Effector memory CD8-positive, alpha-beta T cell (primary cell): ENCODE measurements around the gene PRR14.

Source experiments
- ATAC-seq: fragments of 150-1000 bp; cut with Tn5 transposase; replicated peaks from 2 replicates; pipeline ENCODE4 v1.10.0; 2021; ENCODE audit warnings: mild to moderate bottlenecking, moderate library complexity
- DNase-seq, 3 experiments: peaks; one replicate each; pipeline ENCODE4 v3.0.0; 2021
- H3K27ac Mint-ChIP-seq, 2 donors: one replicate each; pipeline ENCODE4 v1.8.0; 2022; ENCODE audit warnings: mild to moderate bottlenecking in 2 of 2, mixed read lengths in 2 of 2, moderate library complexity in 2 of 2
- H3K27me3 Mint-ChIP-seq, 2 donors: one replicate each; pipeline ENCODE4 v1.8.0; 2022; ENCODE audit warnings: mixed read lengths in 2 of 2
- H3K36me3 Mint-ChIP-seq: one replicate; pipeline ENCODE4 v1.8.0; 2022; ENCODE audit warnings: mild to moderate bottlenecking, moderate library complexity, mixed read lengths; ENCODE audit not compliant: insufficient read depth
- H3K4me1 Mint-ChIP-seq, 2 donors: one replicate each; pipeline ENCODE4 v1.8.0; 2022; ENCODE audit warnings: low read depth in 2 of 2, mixed read lengths in 2 of 2
- H3K4me3 Mint-ChIP-seq, 2 donors: one replicate each; pipeline ENCODE4 v1.8.0; 2022; ENCODE audit warnings: mild to moderate bottlenecking in 2 of 2, mixed read lengths in 2 of 2, moderate library complexity in 2 of 2
- H3K9me3 Mint-ChIP-seq, 2 donors: one replicate each; pipeline ENCODE4 v1.8.0; 2022; ENCODE audit warnings: mixed read lengths in 2 of 2

PRR14 gene

DNA sequence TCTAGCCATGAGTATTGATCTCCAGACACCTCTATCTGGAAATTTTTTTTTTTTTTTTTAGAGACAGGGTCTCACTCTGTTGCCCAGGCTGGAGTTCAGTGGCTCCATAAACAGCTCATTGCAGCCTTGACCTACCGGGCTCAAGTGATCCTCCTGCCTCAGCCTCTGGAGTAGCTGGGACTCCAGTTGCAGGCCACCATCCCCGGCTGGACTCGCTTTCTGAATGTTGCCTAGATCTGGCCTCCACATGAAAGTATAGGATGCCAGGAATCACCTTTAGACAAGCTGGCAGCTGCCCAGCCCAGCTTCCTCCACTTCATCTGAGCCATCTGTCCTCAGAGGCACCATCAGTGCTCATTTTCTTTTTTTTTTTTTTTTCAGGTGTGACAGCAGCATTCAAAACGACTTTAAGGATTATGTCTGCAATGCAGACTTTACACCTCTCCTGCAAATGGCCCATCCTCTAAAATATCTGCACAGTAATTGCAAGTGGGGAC lies 6.4 kb upstream of the PRR14 start:
- Mint-ChIP-seq H3K4me1 (no peaks in the 10 kb centered on the region), H3K27ac (no peak overlapping the region), H3K9me3 (no peaks in the 10 kb centered on the region), H3K27me3 (no peaks in the 10 kb centered on the region), H3K4me3 (no peak overlapping the region), H3K36me3 (no peaks in the 10 kb centered on the region)
- DNase-seq (no peak), ATAC-seq (no peak)

DNA sequence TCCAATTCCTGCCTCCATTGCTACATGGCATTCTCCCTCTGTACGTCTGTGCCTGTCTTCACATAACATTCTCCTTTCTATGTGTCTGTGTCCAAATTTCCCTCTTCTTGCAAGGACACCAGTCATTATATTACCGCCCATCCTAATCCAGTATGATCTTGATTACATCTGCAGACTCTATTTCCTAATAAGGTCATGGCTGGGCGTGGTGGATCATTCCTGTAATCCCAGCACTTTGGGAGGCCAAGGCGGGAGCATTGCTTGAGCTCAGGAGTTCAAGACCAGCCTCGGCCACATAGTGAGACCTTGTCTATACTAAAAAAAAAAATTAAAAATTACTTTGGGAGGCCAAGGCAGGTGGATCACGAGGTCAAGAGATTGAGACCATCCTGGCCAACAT lies 5.0 kb upstream of the PRR14 start:
- Mint-ChIP-seq H3K36me3 (peaks cover 10% of the 10 kb centered on the region), H3K27me3 (no peaks in the 10 kb centered on the region), H3K4me3 (no peak overlapping the region), H3K9me3 (no peaks in the 10 kb centered on the region), H3K4me1 (peaks cover 8 to 10% of the 10 kb centered on the region in 2 donors), H3K27ac (no peak overlapping the region)
- DNase-seq (no peak), ATAC-seq (no peak)

- Mint-ChIP-seq H3K27me3 (no peaks in the 10 kb centered on the region), H3K4me1 (peaks cover 18 to 19% of the 10 kb centered on the region in 2 donors), H3K27ac (no peak overlapping the region), H3K36me3 (peaks cover 23% of the 10 kb centered on the region), H3K9me3 (no peaks in the 10 kb centered on the region), H3K4me3 (no peak overlapping the region)
- no peak for ATAC-seq
- DNase-seq = no peak
Observed at GRCh38 chr16:30647274-30647571, 3.5 kb upstream of the PRR14 start.

GRCh38 chr16:30649725-30650368 lies 913 bp upstream of the PRR14 start:
- Mint-ChIP-seq H3K36me3 (peaks cover 39% of the 10 kb centered on the region), H3K9me3 (no peaks in the 10 kb centered on the region), H3K27ac (peak overlapping the region; percentile 95 to 97), H3K4me1 (peaks cover 25 to 28% of the 10 kb centered on the region in 2 donors), H3K27me3 (no peaks in the 10 kb centered on the region), H3K4me3 (peak overlapping the region; percentile 97 to 98)
- ATAC-seq (peak; percentile 16), DNase-seq (peak in 1 of 3 experiments; percentile 33)

- H3K4me3 Mint-ChIP-seq = peak overlapping the region; percentile 97 to 98
- peaks cover 29% of the 10 kb centered on the region in 2 donors for H3K4me1 Mint-ChIP-seq
- H3K36me3 Mint-ChIP-seq = peaks cover 54% of the 10 kb centered on the region
- no peaks in the 10 kb centered on the region for H3K9me3 Mint-ChIP-seq
- ATAC-seq = peak; percentile 63
- peak overlapping the region; percentile 95 to 97 for H3K27ac Mint-ChIP-seq
- H3K27me3 Mint-ChIP-seq = no peaks in the 10 kb centered on the region
- peak; percentile 58 to 74 (median 64) for DNase-seq
Observed at GRCh38 chr16:30651124-30652004, 604 bp downstream of the PRR14 start.

GRCh38 chr16:30652005-30652296 lies 1.2 kb downstream of the PRR14 start:
- ATAC-seq (no peak), DNase-seq (no peak)
- H3K4me1 Mint-ChIP-seq = peaks cover 29 to 32% of the 10 kb centered on the region in 2 donors
- no peaks in the 10 kb centered on the region for H3K27me3 Mint-ChIP-seq
- H3K4me3 Mint-ChIP-seq = peak overlapping the region; percentile 97 to 98
- H3K9me3 Mint-ChIP-seq = no peaks in the 10 kb centered on the region
- H3K36me3 Mint-ChIP-seq = peaks cover 55% of the 10 kb centered on the region
- peak overlapping the region; percentile 95 to 97 for H3K27ac Mint-ChIP-seq

DNA sequence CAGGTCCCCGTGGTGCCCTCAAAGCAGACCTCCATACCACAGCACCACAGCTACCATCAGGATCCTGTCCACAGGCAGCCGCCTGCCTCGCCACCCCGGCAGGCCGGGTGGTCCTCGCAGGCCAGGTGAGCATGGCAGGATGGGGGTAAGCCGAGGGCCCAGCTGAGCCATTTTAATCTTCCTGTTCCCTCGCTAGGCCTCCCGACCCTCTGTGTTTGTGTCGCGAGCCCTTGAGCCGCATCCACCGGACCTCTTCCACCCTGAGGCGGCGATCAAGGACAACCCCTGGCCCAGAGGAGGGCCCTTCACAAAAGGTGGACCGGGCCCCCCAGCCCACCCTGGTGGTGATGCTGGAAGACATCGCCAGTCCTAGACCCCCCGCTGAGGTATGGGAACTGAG lies 2.0 kb downstream of the PRR14 start:
- ATAC-seq (no peak), DNase-seq (no peak)
- H3K4me3 Mint-ChIP-seq = peak overlapping the region; percentile 97 to 98
- H3K9me3 Mint-ChIP-seq = no peaks in the 10 kb centered on the region
- peaks cover 37 to 38% of the 10 kb centered on the region in 2 donors for H3K4me1 Mint-ChIP-seq
- H3K27ac Mint-ChIP-seq = peak overlapping the region in 1 of 2 donors; percentile 97
- peaks cover 58% of the 10 kb centered on the region for H3K36me3 Mint-ChIP-seq
- H3K27me3 Mint-ChIP-seq = no peaks in the 10 kb centered on the region

DNA sequence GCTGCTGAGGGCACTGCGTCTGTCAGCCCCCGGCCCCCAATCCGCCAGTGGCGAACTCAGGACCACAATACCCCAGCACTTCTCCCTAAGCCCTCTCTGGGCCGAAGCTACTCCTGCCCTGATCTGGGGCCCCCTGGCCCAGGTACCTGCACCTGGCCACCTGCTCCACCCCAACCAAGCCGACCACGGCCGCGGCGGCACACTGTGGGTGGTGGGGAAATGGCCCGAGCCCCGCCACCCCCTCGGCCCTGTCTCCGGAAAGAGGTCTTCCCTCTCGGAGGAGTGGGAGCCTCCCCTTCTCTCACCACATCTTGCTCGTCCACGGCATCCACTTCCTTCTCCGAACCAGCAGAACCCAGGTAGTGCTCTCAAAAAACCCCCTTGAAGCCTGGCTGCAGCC lies 4.1 kb downstream of the PRR14 start:
- H3K36me3 Mint-ChIP-seq = peaks cover 74% of the 10 kb centered on the region

DNA sequence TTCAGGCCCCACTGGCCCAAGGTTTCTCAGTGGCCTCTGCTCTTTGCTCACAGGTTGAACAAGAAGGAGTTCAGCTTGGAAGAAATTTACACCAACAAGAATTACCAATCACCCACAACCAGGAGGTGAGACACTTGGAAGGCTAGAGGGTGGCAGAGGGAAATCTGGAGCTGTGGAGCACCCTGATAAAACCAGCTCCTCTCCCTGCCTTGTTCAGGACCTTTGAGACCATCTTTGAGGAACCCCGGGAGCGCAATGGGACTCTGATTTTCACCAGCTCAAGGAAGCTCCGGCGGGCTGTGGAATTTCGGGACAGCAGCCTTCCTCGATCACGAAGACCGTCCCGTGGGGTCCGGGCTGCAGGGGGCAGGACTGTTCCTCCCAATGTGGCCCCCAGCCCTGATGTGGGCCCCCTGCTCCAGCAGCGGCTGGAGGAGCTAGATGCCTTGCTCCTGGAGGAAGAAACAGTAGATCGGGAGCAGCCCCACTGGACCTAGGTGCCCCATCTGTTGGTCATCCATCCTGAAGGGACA lies 5.1 kb downstream of the PRR14 start:
- ATAC-seq (no peak), DNase-seq (no peak)
- no peaks in the 10 kb centered on the region for H3K27me3 Mint-ChIP-seq
- H3K4me1 Mint-ChIP-seq = peaks cover 40 to 41% of the 10 kb centered on the region in 2 donors
- peak overlapping the region in 1 of 2 donors; percentile 46 for H3K27ac Mint-ChIP-seq
- H3K4me3 Mint-ChIP-seq = peak overlapping the region in 1 of 2 donors; percentile 45
- H3K36me3 Mint-ChIP-seq = peaks cover 73% of the 10 kb centered on the region
- no peaks in the 10 kb centered on the region for H3K9me3 Mint-ChIP-seq

More for the DNA sequence above, 4.1 kb downstream of the PRR14 start:
- no peaks in the 10 kb centered on the region for H3K9me3 Mint-ChIP-seq
- DNase-seq (no peak), ATAC-seq (no peak)
- no peak overlapping the region for H3K27ac Mint-ChIP-seq
- no peaks in the 10 kb centered on the region for H3K27me3 Mint-ChIP-seq
- H3K4me3 Mint-ChIP-seq = peak overlapping the region in 1 of 2 donors; percentile 4
- H3K4me1 Mint-ChIP-seq = peaks cover 41 to 45% of the 10 kb centered on the region in 2 donors

DNA sequence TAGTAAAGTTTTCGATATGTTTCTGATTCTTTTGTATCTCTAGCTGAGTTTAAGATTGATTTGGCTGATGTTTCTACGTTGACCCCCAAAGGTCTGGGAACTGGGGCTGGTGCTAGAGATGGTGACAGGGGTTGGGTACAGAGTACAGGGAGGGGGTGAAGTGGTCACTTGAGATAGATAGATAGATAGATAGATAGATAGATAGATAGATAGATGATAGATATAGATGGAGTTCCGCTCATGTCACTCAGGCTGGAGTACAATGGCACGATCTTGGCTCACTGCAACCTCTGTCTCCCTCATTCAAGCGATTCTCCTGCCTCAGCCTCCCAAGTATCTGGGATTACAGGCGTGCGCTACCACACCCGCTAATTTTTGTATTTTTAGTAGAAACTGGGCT lies 5.6 kb downstream of the PRR14 start:
- H3K27ac Mint-ChIP-seq = peak overlapping the region in 1 of 2 donors; percentile 46
- H3K27me3 Mint-ChIP-seq = no peaks in the 10 kb centered on the region
- DNase-seq (no peak), ATAC-seq (no peak)
- peaks cover 75% of the 10 kb centered on the region for H3K36me3 Mint-ChIP-seq
- H3K9me3 Mint-ChIP-seq = no peaks in the 10 kb centered on the region
- H3K4me1 Mint-ChIP-seq = peaks cover 43 to 46% of the 10 kb centered on the region in 2 donors
- H3K4me3 Mint-ChIP-seq = peak overlapping the region in 1 of 2 donors; percentile 45

DNA sequence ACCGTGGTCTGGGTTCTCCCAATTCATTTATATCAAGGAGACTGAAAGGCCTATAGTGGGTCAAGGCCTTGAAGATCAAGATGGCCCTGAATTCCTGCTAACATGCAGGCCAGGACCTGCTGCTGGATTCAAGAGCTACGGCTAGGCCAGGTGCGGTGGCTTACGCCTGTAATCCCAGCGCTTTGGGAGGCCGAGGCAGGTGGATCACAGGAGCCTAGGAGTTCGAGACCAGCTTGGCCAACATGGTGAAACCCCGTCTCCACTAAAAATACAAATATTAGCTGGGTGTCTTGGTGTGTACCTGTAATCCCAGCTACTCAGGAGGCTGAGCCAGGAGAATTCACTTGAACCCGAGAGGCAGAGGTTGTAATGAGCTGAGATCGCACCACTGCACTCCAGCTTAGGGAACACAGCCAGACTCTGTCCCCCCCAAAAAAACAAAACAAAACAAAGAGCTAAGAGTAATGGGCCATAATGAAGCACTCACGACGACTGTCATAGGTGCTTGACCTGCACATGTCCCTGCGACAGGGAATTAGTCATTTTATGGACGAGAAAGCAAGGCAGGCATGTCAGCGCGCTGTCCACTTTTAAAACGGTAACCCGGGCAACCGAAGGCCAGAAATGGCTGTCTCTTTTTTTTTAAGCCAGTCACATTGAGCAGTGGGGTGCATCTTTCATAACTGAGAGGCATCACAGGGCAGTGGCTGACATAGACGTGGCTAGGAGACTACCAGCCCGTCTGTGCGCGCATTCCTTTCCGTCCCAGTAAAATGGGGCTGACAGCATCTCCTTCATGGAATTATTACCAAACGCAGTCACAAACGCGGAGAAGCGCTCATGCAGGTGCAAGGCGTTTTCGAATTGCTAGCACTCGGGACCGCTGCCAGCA lies 6.5 kb downstream of the PRR14 start:
- Mint-ChIP-seq H3K4me3 (peak overlapping the region; percentile 94), H3K9me3 (no peaks in the 10 kb centered on the region), H3K36me3 (peaks cover 75% of the 10 kb centered on the region), H3K27me3 (no peaks in the 10 kb centered on the region), H3K4me1 (peaks cover 43 to 46% of the 10 kb centered on the region in 2 donors), H3K27ac (peak overlapping the region; percentile 100)
- no peak for DNase-seq
- no peak for ATAC-seq

GRCh38 chr16:30657866-30658730 lies 7.3 kb downstream of the PRR14 start, which contains the start of gene FBRS:
TSS of gene FBRS (plus strand) at chr16:30658431. CDS start at chr16:30659519, 1,088 bp downstream.
- no peaks in the 10 kb centered on the region for H3K9me3 Mint-ChIP-seq
- peak within 1 kb of the TSS; percentile 94 for H3K4me3 Mint-ChIP-seq
- peaks cover 76% of the 10 kb centered on the region for H3K36me3 Mint-ChIP-seq
- peak; percentile 68 for ATAC-seq
- peak; percentile 99 to 100 (median 99) for DNase-seq
- peak within 1 kb of the TSS; percentile 100 for H3K27ac Mint-ChIP-seq
- H3K27me3 Mint-ChIP-seq = no peaks in the 10 kb centered on the region
- H3K4me1 Mint-ChIP-seq = peaks cover 36 to 41% of the 10 kb centered on the region in 2 donors
